Muscle layer of colon (tissue), 2 donors: Measurements from ENCODE around the gene FTSJ3.
A peak's percentile ranks its signal among the peaks of the same experiment; 100 is the strongest.
"Not testable (repeated sequence)": the region's sequence is repeated elsewhere in the genome, so short reads cannot be mapped to it uniquely, and the experiment has no call there.

Experiments
- H3K27ac ChIP-seq: one replicate; pipeline ENCODE4 v1.7.0; 2013; ENCODE audit warnings: low read depth, mild to moderate bottlenecking, low read length, moderate library complexity
- H3K27me3 ChIP-seq, 2 donors: one replicate each; pipeline ENCODE4 v1.7.0; 2013; ENCODE audit warnings: low read length in 2 of 2, mild to moderate bottlenecking in 2 of 2; ENCODE audit not compliant: insufficient read depth in 2 of 2, control insufficient read depth in 1 of 2
- H3K36me3 ChIP-seq: one replicate; pipeline ENCODE4 v1.7.0; 2013; ENCODE audit warnings: mild to moderate bottlenecking, low read length; ENCODE audit not compliant: insufficient read depth
- H3K4me1 ChIP-seq: one replicate; pipeline ENCODE4 v1.7.0; 2013; ENCODE audit warnings: mild to moderate bottlenecking, low read length; ENCODE audit not compliant: insufficient read depth
- H3K4me3 ChIP-seq, 2 donors: one replicate each; pipeline ENCODE4 v1.7.0; 2013; ENCODE audit warnings: low read length in 2 of 2, low read depth in 1 of 2, mild to moderate bottlenecking in 1 of 2, moderate library complexity in 1 of 2
- H3K9ac ChIP-seq: one replicate; pipeline ENCODE4 v1.7.0; 2013; ENCODE audit warnings: low read length
- H3K9me3 ChIP-seq: one replicate; pipeline ENCODE4 v1.7.0; 2013; ENCODE audit warnings: mild to moderate bottlenecking, low read length
- donor health status: abdominal sarcoma.
- donor health status: Adenocarcinoma of cecum.

Gene FTSJ3

GRCh38 chr17:63827002-63827800, at the start of gene FTSJ3, which contains the start of gene PSMC5:
Gene FTSJ3 (minus strand): TSS chr17:63827663. CDS start chr17:63826902, 761 bp downstream.
Gene PSMC5 (plus strand): TSS chr17:63827431. CDS start chr17:63827491, 60 bp downstream.
- Histone ChIP-seq H3K4me3 (peak within 1 kb of the TSS; percentile 83 to 94), H3K9ac (peak within 1 kb of the TSS; percentile 86), H3K27me3 (no peaks in the 10 kb centered on the region), H3K36me3 (peaks cover 69% of the 10 kb centered on the region), H3K27ac (peak within 1 kb of the TSS; percentile 95), H3K4me1 (peaks cover 31% of the 10 kb centered on the region), H3K9me3 (no peaks in the 10 kb centered on the region)

DNA sequence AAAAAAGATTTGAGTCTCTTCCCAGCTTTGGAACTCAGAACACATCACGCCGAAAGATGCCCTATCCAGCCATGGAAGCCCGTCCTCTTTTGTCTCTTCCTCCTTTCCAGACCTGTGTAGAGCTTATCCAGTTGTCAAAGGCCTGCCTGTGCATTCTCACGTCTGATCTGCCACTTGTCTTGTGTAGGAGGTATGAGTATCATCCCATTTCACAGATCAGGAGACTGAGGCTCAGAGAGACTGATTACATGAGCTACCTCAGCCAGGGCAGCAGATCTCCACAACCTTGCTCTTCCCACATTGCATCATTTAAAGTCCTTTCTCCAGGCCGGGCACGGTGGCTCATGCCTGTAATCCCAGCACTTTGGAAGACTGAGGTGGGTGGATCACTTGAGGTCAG, 47.2 kb upstream of the FTSJ3 start:
- not testable (repeated sequence) for H3K27ac ChIP-seq, H3K36me3 ChIP-seq

GRCh38 chr17:63874061-63874626, 46.7 kb upstream of the FTSJ3 start:
- H3K27ac ChIP-seq, H3K9me3 ChIP-seq, H3K36me3 ChIP-seq, H3K9ac ChIP-seq, H3K27me3 ChIP-seq, H3K4me3 ChIP-seq, H3K4me1 ChIP-seq: not testable (repeated sequence)

More for the DNA sequence above, 47.2 kb upstream of the FTSJ3 start:
- not testable (repeated sequence) for H3K4me1 ChIP-seq, H3K27me3 ChIP-seq, H3K9ac ChIP-seq, H3K9me3 ChIP-seq, H3K4me3 ChIP-seq

DNA sequence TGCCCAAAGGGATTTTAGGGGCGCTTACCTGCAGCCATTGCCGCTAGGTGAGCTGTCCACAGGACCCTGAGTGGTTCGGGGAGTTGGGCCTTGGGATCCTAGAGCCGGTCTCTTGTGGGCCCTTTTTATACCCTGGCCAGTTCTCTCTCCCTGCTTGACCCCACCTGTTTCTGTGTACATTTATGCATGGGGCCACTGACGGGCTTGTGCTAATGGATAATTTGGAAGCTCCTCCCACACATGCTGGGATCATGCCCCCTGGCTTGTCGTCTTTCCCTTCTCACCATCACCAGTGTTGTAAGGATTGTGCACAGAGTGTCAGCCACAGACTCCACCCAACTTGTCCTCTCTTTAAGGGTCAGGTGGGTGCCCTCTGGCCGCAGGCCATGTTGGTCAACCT, 46.1 kb upstream of the FTSJ3 start, which contains the start of gene CSH2:
CSH2 (minus strand) TSS at position 101 of the 400 bp plus-strand sequence; CDS start at position 38, 63 bp downstream.
- H3K9ac ChIP-seq, H3K27ac ChIP-seq, H3K4me1 ChIP-seq, H3K36me3 ChIP-seq, H3K9me3 ChIP-seq, H3K4me3 ChIP-seq, H3K27me3 ChIP-seq: not testable (repeated sequence)

DNA sequence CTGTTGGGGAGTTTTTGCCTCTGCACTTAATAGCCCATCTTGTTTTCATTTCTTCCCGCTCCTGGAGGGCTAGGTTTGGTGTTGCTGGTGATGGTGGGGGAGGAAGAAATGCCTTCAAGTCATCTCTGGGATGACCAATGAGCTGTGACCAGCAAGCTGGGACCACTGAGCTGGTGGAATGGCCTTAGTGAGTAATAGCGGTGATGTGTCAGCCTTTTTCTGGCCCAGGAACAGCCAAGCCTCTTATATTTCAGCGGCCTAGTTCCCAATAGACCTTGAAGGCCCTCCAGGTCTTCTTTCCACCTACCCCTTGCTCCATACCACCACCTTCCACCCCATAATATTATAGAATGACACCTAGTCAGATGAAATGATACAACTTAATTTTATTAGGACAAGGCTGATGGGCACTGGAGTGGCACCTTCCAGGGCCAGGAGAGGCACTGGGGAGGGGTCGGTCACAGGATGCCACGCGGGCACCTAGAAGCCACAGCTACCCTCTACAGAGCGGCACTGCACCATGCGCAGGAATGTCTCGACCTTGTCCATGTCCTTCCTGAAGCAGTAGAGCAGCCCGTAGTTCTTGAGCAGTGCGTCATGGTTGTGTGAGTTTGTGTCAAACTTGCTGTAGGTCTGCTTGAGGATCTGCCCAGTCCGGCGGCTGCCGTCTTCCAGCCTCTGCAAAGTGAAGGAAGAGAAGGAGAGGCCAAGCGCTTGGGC, 44.3 kb upstream of the FTSJ3 start:
- not testable (repeated sequence) for H3K4me3 ChIP-seq, H3K27ac ChIP-seq, H3K36me3 ChIP-seq, H3K27me3 ChIP-seq, H3K9me3 ChIP-seq, H3K4me1 ChIP-seq, H3K9ac ChIP-seq

- not testable (repeated sequence) for H3K4me3 ChIP-seq, H3K36me3 ChIP-seq, H3K9me3 ChIP-seq, H3K27ac ChIP-seq, H3K4me1 ChIP-seq, H3K9ac ChIP-seq, H3K27me3 ChIP-seq
These were observed 42.8 kb upstream of the FTSJ3 start for GRCh38 chr17:63870292-63870665.

DNA sequence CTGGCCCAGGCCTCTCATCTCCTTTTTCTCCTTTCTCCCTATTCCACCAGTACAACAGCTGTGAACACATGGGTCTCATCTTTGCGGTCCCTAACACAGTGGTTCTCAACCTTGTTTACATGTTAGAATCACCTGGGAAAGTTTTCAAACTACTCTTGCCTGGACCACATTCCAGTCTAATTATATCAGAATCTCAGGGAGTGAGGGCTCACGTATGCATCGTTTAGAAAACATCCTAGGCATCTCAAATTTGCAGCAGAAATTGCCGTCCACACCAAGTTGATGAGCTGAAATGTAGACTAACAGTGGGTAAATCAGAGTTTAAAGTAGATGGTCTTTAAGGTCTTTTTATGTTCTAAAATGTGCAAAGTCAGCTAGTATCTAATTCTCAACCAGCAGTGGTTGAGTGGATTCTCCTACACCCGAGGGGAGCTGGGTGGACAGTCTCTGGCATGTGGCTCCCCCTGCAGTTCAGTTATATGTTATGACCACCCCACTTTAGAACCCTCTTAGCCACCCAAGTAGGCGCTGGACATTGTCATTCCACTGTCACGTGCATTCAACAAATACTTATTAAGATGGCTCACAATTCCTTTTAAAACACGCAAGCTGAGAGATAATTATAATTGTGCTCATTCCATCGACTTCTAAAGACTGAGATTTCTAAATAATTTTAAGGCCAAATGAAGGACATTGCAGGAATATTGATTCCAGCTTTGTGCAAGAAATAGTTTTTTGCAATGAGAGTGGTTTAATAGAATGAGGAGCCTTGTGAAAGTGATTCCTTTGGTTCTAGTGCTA, 42.2 kb upstream of the FTSJ3 start:
- H3K4me1 ChIP-seq, H3K9me3 ChIP-seq, H3K4me3 ChIP-seq, H3K27ac ChIP-seq, H3K27me3 ChIP-seq, H3K36me3 ChIP-seq, H3K9ac ChIP-seq: not testable (repeated sequence)

- H3K4me1 ChIP-seq, H3K27ac ChIP-seq, H3K9me3 ChIP-seq, H3K27me3 ChIP-seq, H3K36me3 ChIP-seq, H3K4me3 ChIP-seq, H3K9ac ChIP-seq: not testable (repeated sequence)
These were observed 39.2 kb upstream of the FTSJ3 start for GRCh38 chr17:63866625-63867024.

- Histone ChIP-seq H3K9ac (no peak overlapping the region), H3K4me3 (no peak overlapping the region), H3K36me3 (no peaks in the 10 kb centered on the region), H3K27ac (no peak overlapping the region), H3K27me3 (no peaks in the 10 kb centered on the region), H3K9me3 (no peaks in the 10 kb centered on the region), H3K4me1 (no peaks in the 10 kb centered on the region)
These were observed 31.8 kb upstream of the FTSJ3 start for GRCh38 chr17:63859257-63859656.

- H3K9me3 ChIP-seq, H3K4me3 ChIP-seq, H3K36me3 ChIP-seq, H3K9ac ChIP-seq, H3K27ac ChIP-seq, H3K27me3 ChIP-seq, H3K4me1 ChIP-seq: not testable (repeated sequence)
These were observed 29.0 kb upstream of the FTSJ3 start for GRCh38 chr17:63856425-63856824.

DNA sequence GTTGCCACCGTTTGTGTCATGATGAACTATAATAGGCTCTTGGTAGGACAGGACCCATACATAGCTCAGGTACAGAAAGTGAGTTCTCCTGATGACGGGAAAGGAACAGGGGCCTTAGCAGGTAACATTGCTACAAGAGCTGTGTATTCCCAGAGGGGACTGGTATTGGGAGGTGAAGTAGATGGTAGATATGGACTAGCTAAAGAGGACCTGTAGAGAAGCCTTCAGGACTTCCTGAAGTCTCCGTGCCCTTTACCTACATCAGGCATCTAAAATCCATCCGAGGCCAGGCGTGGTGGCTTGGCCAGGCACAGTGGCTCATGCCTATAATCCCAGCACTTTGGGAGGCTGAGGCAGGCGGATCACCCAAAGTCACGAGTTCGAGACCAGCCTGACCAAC, 27.7 kb upstream of the FTSJ3 start:
- no peak overlapping the region for H3K27ac ChIP-seq
- no peak overlapping the region for H3K4me3 ChIP-seq
- H3K36me3 ChIP-seq = no peaks in the 10 kb centered on the region
- no peak overlapping the region for H3K9ac ChIP-seq
- no peaks in the 10 kb centered on the region for H3K9me3 ChIP-seq
- H3K27me3 ChIP-seq = no peaks in the 10 kb centered on the region
- no peaks in the 10 kb centered on the region for H3K4me1 ChIP-seq
